Measurements from ENCODE around the gene RFNG. TPM values are rescaled to one million over a fixed set of nuclear protein-coding genes. Genes with fewer than 3 reads are reported as not detected.

Gene RFNG, protein sequence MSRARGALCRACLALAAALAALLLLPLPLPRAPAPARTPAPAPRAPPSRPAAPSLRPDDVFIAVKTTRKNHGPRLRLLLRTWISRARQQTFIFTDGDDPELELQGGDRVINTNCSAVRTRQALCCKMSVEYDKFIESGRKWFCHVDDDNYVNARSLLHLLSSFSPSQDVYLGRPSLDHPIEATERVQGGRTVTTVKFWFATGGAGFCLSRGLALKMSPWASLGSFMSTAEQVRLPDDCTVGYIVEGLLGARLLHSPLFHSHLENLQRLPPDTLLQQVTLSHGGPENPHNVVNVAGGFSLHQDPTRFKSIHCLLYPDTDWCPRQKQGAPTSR
- 27.8 and 64.0 TPM in 2 replicates for total RNA-seq (2016; rRNA removed; fragmentation: Illumina TruSeq; extraction: Trizol)
- 72.5 and 73.8 TPM in 2 replicates for total RNA-seq (2016; cell fraction: cytosol; rRNA removed; fragmentation: Illumina TruSeq; extraction: Trizol; ENCODE audit: low read depth)
- total RNA-seq (2016; cell fraction: insoluble cytoplasmic fraction; rRNA removed; fragmentation: Illumina TruSeq; extraction: Trizol), result 23.6 and 61.0 TPM in 2 replicates
- 95.0 and 98.0 TPM in 2 replicates for total RNA-seq (2016; cell fraction: membrane; rRNA removed; fragmentation: Illumina TruSeq; extraction: Trizol)
- 53.3 and 60.7 TPM in 2 replicates for total RNA-seq (2016; cell fraction: nucleus; rRNA removed; fragmentation: Illumina TruSeq; extraction: Trizol)
- polyA plus RNA-seq (2011; rRNA removed), result 61.4 and 90.6 TPM in 2 replicates
- polyA plus RNA-seq (2011; cell fraction: cytosol; rRNA removed), result 36.1 and 62.0 TPM in 2 replicates
- 548 and 733 TPM in 2 replicates for polyA plus RNA-seq (2011; cell fraction: nucleus; rRNA removed)
- 60.9 and 71.7 TPM in 2 replicates for polyA plus RNA-seq (2012)
- polyA plus RNA-seq (2016; cell fraction: cytosol; fragmentation: Illumina TruSeq; extraction: Trizol; ENCODE audit: low read depth), result 106 and 121 TPM in 2 replicates
- 35.7 and 47.7 TPM in 2 replicates for polyA plus RNA-seq (2016; cell fraction: insoluble cytoplasmic fraction; fragmentation: Illumina TruSeq; extraction: Trizol; ENCODE audit: low read depth)
- polyA plus RNA-seq (2016; cell fraction: membrane; fragmentation: Illumina TruSeq; extraction: Trizol; ENCODE audit: low read depth), result 128 and 132 TPM in 2 replicates
- 227 and 229 TPM in 2 replicates for polyA plus RNA-seq (2016; cell fraction: nucleus; fragmentation: Illumina TruSeq; extraction: Trizol; ENCODE audit: insufficient read depth, low read depth)
- 12.3 and 58.2 TPM in 2 replicates for polyA minus RNA-seq (2011; rRNA and poly(A)+ RNA removed; ENCODE audit: low replicate concordance)
- 21.9 and 29.0 TPM in 2 replicates for polyA minus RNA-seq (2011; cell fraction: cytosol; rRNA and poly(A)+ RNA removed)
- polyA minus RNA-seq (2011; cell fraction: nucleus; rRNA and poly(A)+ RNA removed), result 29.7 and 35.9 TPM in 2 replicates
- Bru-seq, nascent RNA, result percentile 70 among the genes with signal in this experiment
- percentile 90 among the genes with signal in this experiment for BruChase-seq, experiment 1, labeled RNA remaining after a 6-hour chase
- percentile 86 among the genes with signal in this experiment for BruChase-seq, experiment 2, labeled RNA remaining after a 2-hour chase
- long read RNA-seq, experiment 1, transcript RFNG-209 (1 exons, 2,886 nt), result minor isoform, 18 of 60 reads
- long read RNA-seq, experiment 1, transcript RFNG-202 (7 exons, 994 nt), result major isoform, 22 of 60 reads
- long read RNA-seq, experiment 1, transcript RFNG-201 (8 exons, 1,828 nt), result minor isoform, 6 of 60 reads
- long read RNA-seq, experiment 1, partial matches to known transcripts, result 5 of 60 reads
- long read RNA-seq, experiment 1, other reads (novel, unspliced or antisense), result 6 of 60 reads
- long read RNA-seq, experiment 2, transcript RFNG-209 (1 exons, 2,886 nt), result minor isoform, 18 of 253 reads
- long read RNA-seq, experiment 2, transcript RFNG-201 (8 exons, 1,828 nt), result major isoform, 145 of 253 reads
- long read RNA-seq, experiment 2, transcript RFNG-202 (7 exons, 994 nt), result minor isoform, 30 of 253 reads
- long read RNA-seq, experiment 2, partial matches to known transcripts, result 21 of 253 reads
- long read RNA-seq, experiment 2, other reads (novel, unspliced or antisense), result 34 of 253 reads

GRCh38 chr17:82051776-82052637, at the start of gene RFNG, which contains the start of gene GPS1:
TSS of gene RFNG (minus strand) at chr17:82051811. CDS start at chr17:82051766, 45 bp downstream.
TSS of gene GPS1 (plus strand) at chr17:82051898. CDS start at chr17:82051932, 34 bp downstream.
- H3K27ac ChIP-seq (ENCODE audit: extremely low read length, insufficient read depth, low read length), result peak within 1 kb of the TSS; percentile 71
- H4K20me1 ChIP-seq (ENCODE audit: insufficient read depth, low read length), result no peaks in the 10 kb centered on the region; the same call in 1 of the 2 replicates
- in situ Hi-C loops (cut with HindIII; ENCODE audit: extremely low pct_ligation_motif_present, low pct_unique_long_range_greater_than_20kb), result no loop called here
- ChIA-PET POLR2A (interaction anchor here (0.7 to 3.4 kb wide), 4 partner anchors 8 to 323 kb away, joined by 3 to 33 read pairs (median 3); partner anchors contain the start of gene DCXR), CTCF (ENCODE audit: low intra/inter-chr PET ratio, low total read pairs) (no interaction called here)
- peak within 1 kb of the TSS; percentile 94 for H3K9ac ChIP-seq (ENCODE audit: insufficient read depth, low read depth, low read length)
- WGBS (ENCODE audit: low lambda C conversion rate), result 0% methylated on average over 8 of the region's 94 CpGs
- H3K4me3 ChIP-seq (replicated peaks in 1 of 3; ENCODE audit: insufficient read depth in 1 of 3, low read depth in 2 of 3, low read length in 3 of 3), result peak within 1 kb of the TSS; percentile 76 to 99 (median 95)
- DNase-seq (ENCODE audit: low spot score) (peak; percentile 60), FAIRE-seq (no peak), ATAC-seq (peak; percentile 49)
- peaks cover 22 to 51% of the 10 kb centered on the region in 2 experiments for H3K36me3 ChIP-seq (replicated peaks in 1 of 2; ENCODE audit: control insufficient read depth in 1 of 2, insufficient read depth in 2 of 2, low read length in 2 of 2)
- H3K9me3 ChIP-seq (ENCODE audit: low read length), result no peaks in the 10 kb centered on the region
- no peaks in the 10 kb centered on the region; a peak in 2 of 5 replicates for H3K27me3 ChIP-seq (ENCODE audit: control insufficient read depth in 1 of 2, insufficient read depth in 2 of 2, low read length in 2 of 2)
- no peak within 1 kb of the TSS for H2AFZ ChIP-seq (ENCODE audit: low read length)
- peaks cover 50% of the 10 kb centered on the region for H3K4me1 ChIP-seq (ENCODE audit: insufficient read depth, low read length)
- intact Hi-C loops (cut with micrococcal nuclease; ENCODE audit: unreplicated experiment), result loop anchor here (1.0 to 5.0 kb wide), 2 partner anchors 15 to 45 kb away; partner anchors contain the start of genes DCXR and FASN
- BruUV-seq (replicated peaks), result TSS peak; percentile 62
- H3K4me2 ChIP-seq (ENCODE audit: low read depth, low read length), result peak within 1 kb of the TSS; percentile 100
- peaks cover 37% of the 10 kb centered on the region for H3K79me2 ChIP-seq (ENCODE audit: insufficient read depth, low read length)
- no peak for TF ChIP-seq CEBPZ (IDR thresholded peaks at IDR 0.05; ENCODE audit: low read length)
- 0 out of 2 replicates have a peak, but pooled peaks have one; percentile 38 for TF ChIP-seq RFXANK (CRISPR knock-in tag; IDR thresholded peaks at IDR 0.05)
- no peak for TF ChIP-seq NR1H2 (CRISPR knock-in tag; IDR thresholded peaks at IDR 0.05; ENCODE audit: borderline replicate concordance, low read depth)
- TF ChIP-seq SPEN (CRISPR knock-in tag; IDR thresholded peaks at IDR 0.05; ENCODE audit: low read depth), result peak; percentile 67
- no peak for TF ChIP-seq NFE2L1 (CRISPR knock-in tag; IDR thresholded peaks at IDR 0.05; ENCODE audit: borderline replicate concordance)
- no peak for TF ChIP-seq ZIK1 (CRISPR knock-in tag; IDR thresholded peaks at IDR 0.05; ENCODE audit: borderline replicate concordance, low read depth)
- peak; percentile 4; the same call in 1 of the 2 replicates for TF ChIP-seq ZNF777 (CRISPR knock-in tag; IDR thresholded peaks at IDR 0.05)
- TF ChIP-seq ARHGAP35 (CRISPR knock-in tag; IDR thresholded peaks at IDR 0.05; ENCODE audit: borderline replicate concordance), result peak; percentile 40; the same call in 1 of the 2 replicates
- no peak for TF ChIP-seq ZNF792 (CRISPR knock-in tag; IDR thresholded peaks at IDR 0.05)
- TF ChIP-seq ZSCAN25 (CRISPR knock-in tag; IDR thresholded peaks at IDR 0.05), result no peak
- no peak for TF ChIP-seq GABPA (IDR thresholded peaks at IDR 0.05; ENCODE audit: low read depth, low read length)
- peak; percentile 88 for TF ChIP-seq GABPA (CRISPR knock-in tag; IDR thresholded peaks at IDR 0.05; ENCODE audit: low read depth)
